WTC11 (cell line): Measurements from ENCODE around the gene GRM5. TPM values are rescaled to one million over a fixed set of nuclear protein-coding genes. Genes with fewer than 3 reads are reported as not detected.
A peak's percentile ranks its signal among the peaks of the same experiment; 100 is the strongest.

ENCODE experiments used
- ATAC-seq: fragments of 200-7000 bp; cut with Tn5 transposase; 2 replicates; pipeline ENCODE4 v1.10.0; 2021; ENCODE audit warnings: mild to moderate bottlenecking, moderate library complexity
- CTCF ChIA-PET: fragments of 300-600 bp; sonication (Branson Sonifier 250); formaldehyde crosslinking; loops from one replicate; lab custom pipeline; 2021; ENCODE audit warnings: antibody characterized with exemption; lab: Charles Lee
- POLR2A ChIA-PET: fragments of 350-600 bp; sonication (Branson Sonifier 250); formaldehyde crosslinking; loops from one replicate; lab custom pipeline; 2021; ENCODE audit warnings: antibody characterized with exemption; lab: Charles Lee
- DNase-seq: peaks from one replicate; pipeline ENCODE4 v3.0.0; 2021; ENCODE audit warnings: low spot score
- H3K27ac Mint-ChIP-seq: 2 replicates; pipeline ENCODE4 v1.8.0; 2021; ENCODE audit warnings: mixed read lengths
- H3K27me3 Mint-ChIP-seq: 2 replicates; pipeline ENCODE4 v1.8.0; 2021; ENCODE audit warnings: low read depth, mild to moderate bottlenecking, moderate library complexity, mixed read lengths
- H3K36me3 Mint-ChIP-seq: 2 replicates; pipeline ENCODE4 v1.8.0; 2021; ENCODE audit warnings: mixed read lengths
- H3K4me1 Mint-ChIP-seq: 2 replicates; pipeline ENCODE4 v1.8.0; 2022; ENCODE audit warnings: mixed read lengths
- H3K4me3 Mint-ChIP-seq: 2 replicates; pipeline ENCODE4 v1.8.0; 2021; ENCODE audit warnings: mild to moderate bottlenecking, moderate library complexity, mixed read lengths
- H3K9me3 Mint-ChIP-seq: 2 replicates; pipeline ENCODE4 v1.8.0; 2021; ENCODE audit warnings: mixed read lengths
- CBFB ChIP-seq: sonication (generic); formaldehyde crosslinking; IDR thresholded peaks from 2 replicates; pipeline ENCODE4 v1.8.1; 2022; ENCODE audit warnings: mild to moderate bottlenecking, low read depth, missing genetic modification reagents
- CDX4 ChIP-seq: fragments of 250-450 bp; sonication (Bioruptor Pico); IDR thresholded peaks from 2 replicates; pipeline ENCODE4 v1.9.0; 2021; ENCODE audit warnings: moderate library complexity, mild to moderate bottlenecking, inconsistent platforms, borderline replicate concordance
- GTF2I ChIP-seq: fragments of 250-450 bp; sonication (Bioruptor Pico); conservative IDR thresholded peaks from 2 replicates; pipeline ENCODE4 v1.4.0; 2021; ENCODE audit warnings: mild to moderate bottlenecking
- IRF2 ChIP-seq: sonication (generic); formaldehyde crosslinking; IDR thresholded peaks from 2 replicates; pipeline ENCODE4 v1.8.0; 2022; ENCODE audit warnings: low read depth, missing genetic modification reagents, borderline replicate concordance
- NFATC4 ChIP-seq: fragments of 250-450 bp; sonication (Bioruptor Pico); IDR thresholded peaks from 2 replicates; pipeline ENCODE4 v1.9.0; 2021; ENCODE audit warnings: mild to moderate bottlenecking
- NFE2L1 ChIP-seq: sonication (generic); formaldehyde crosslinking; IDR thresholded peaks from 2 replicates; pipeline ENCODE4 v1.8.1; 2023; ENCODE audit warnings: missing genetic modification reagents
- NFYB ChIP-seq: sonication (generic); formaldehyde crosslinking; conservative IDR thresholded peaks from 2 replicates; pipeline ENCODE4 v1.8.0; 2022; ENCODE audit warnings: low read depth, missing genetic modification reagents
- NR3C1 ChIP-seq: sonication (generic); formaldehyde crosslinking; conservative IDR thresholded peaks from 2 replicates; pipeline ENCODE4 v1.8.1; 2023; ENCODE audit warnings: low read depth, mild to moderate bottlenecking, missing genetic modification reagents
- PRDM15 ChIP-seq: sonication (generic); formaldehyde crosslinking; IDR thresholded peaks from 2 replicates; pipeline ENCODE4 v1.8.0; 2022; ENCODE audit warnings: missing genetic modification reagents
- PRRX2 ChIP-seq: fragments of 250-450 bp; sonication (Bioruptor Pico); IDR thresholded peaks from 2 replicates; pipeline ENCODE4 v1.8.0; 2021; ENCODE audit warnings: mild to moderate bottlenecking
- RELA ChIP-seq: sonication (generic); formaldehyde crosslinking; IDR thresholded peaks from 2 replicates; pipeline ENCODE4 v1.8.1; 2022; ENCODE audit warnings: missing genetic modification reagents, mild to moderate bottlenecking, borderline replicate concordance
- ZBTB43 ChIP-seq: sonication (generic); formaldehyde crosslinking; IDR thresholded peaks from 2 replicates; pipeline ENCODE4 v1.8.1; 2023; ENCODE audit warnings: mild to moderate bottlenecking, missing genetic modification reagents
- ZNF219 ChIP-seq: sonication (generic); formaldehyde crosslinking; IDR thresholded peaks from 2 replicates; pipeline ENCODE4 v1.8.0; 2023; ENCODE audit warnings: missing genetic modification reagents, mild to moderate bottlenecking, borderline replicate concordance
- ZNF263 ChIP-seq: sonication (generic); formaldehyde crosslinking; IDR thresholded peaks from 2 replicates; pipeline ENCODE4 v1.8.1; 2022; ENCODE audit warnings: low read depth, mild to moderate bottlenecking, moderate library complexity, missing genetic modification reagents
- ZNF281 ChIP-seq: sonication (generic); formaldehyde crosslinking; IDR thresholded peaks from 2 replicates; pipeline ENCODE4 v1.8.0; 2023; ENCODE audit warnings: mild to moderate bottlenecking, missing genetic modification reagents
- ZNF532 ChIP-seq: fragments of 250-450 bp; sonication (Bioruptor Pico); IDR thresholded peaks from 2 replicates; pipeline ENCODE4 v1.9.0; 2021; ENCODE audit warnings: mild to moderate bottlenecking, borderline replicate concordance
- ZSCAN18 ChIP-seq: fragments of 250-450 bp; sonication (Bioruptor Pico); IDR thresholded peaks from 2 replicates; pipeline ENCODE4 v2.1.2; 2022; ENCODE audit warnings: mild to moderate bottlenecking, moderate library complexity
- total RNA-seq: library from RNA; stranded (reverse); gene quantifications from 3 replicates; pipeline ENCODE4 v1.2.3, GENCODE V29; 2021

Gene GRM5
- total RNA-seq, 1 experiment from 2014 or later, result 0.13 TPM

GRCh38 chr11:88709567-88709966, 356.2 kb downstream of the GRM5 start:
- Mint-ChIP-seq H3K4me3 (no peak overlapping the region), H3K4me1 (peaks cover 21% of the 10 kb centered on the region), H3K27ac (peak overlapping the region; percentile 61; the same call in 1 of the 2 replicates)
- POLR2A ChIA-PET, result no interaction called here
- TF ChIP-seq ZBTB43 (CRISPR knock-in tag) (no peak), ZNF281 (CRISPR knock-in tag) (no peak), CBFB (CRISPR knock-in tag) (no peak), GTF2I (CRISPR knock-in tag) (no peak), ZNF532 (CRISPR knock-in tag) (no peak)
- TF ChIP-seq, all 79 proteins: peak for 0
- Mint-ChIP-seq H3K36me3 (no peaks in the 10 kb centered on the region), H3K27me3 (no peaks in the 10 kb centered on the region; the same call in 1 of the 2 replicates), H3K9me3 (no peaks in the 10 kb centered on the region)
- ATAC-seq (peak; percentile 43; the same call in 1 of the 2 replicates), DNase-seq (no peak)
- CTCF ChIA-PET, result no interaction called here

- ATAC-seq (no peak), DNase-seq (no peak)
- Mint-ChIP-seq H3K9me3 (no peaks in the 10 kb centered on the region), H3K4me1 (peaks cover 6% of the 10 kb centered on the region), H3K36me3 (no peaks in the 10 kb centered on the region), H3K27me3 (no peaks in the 10 kb centered on the region; the same call in 1 of the 2 replicates), H3K4me3 (no peak overlapping the region), H3K27ac (no peak overlapping the region)
- CTCF ChIA-PET, result no interaction called here
- POLR2A ChIA-PET, result no interaction called here
- no peak for TF ChIP-seq NFATC4
- no peak for TF ChIP-seq PRRX2 (CRISPR knock-in tag)
- no peak for TF ChIP-seq CDX4 (CRISPR knock-in tag)
- TF ChIP-seq NFE2L1, result no peak
- no peak for TF ChIP-seq NFYB (CRISPR knock-in tag)
These were observed 361.3 kb downstream of the GRM5 start for GRCh38 chr11:88704485-88704884.

- no peak overlapping the region for H3K4me3 Mint-ChIP-seq
- H3K4me1 Mint-ChIP-seq, result peaks cover 4% of the 10 kb centered on the region
- DNase-seq (no peak), ATAC-seq (no peak)
- CTCF ChIA-PET, result no interaction called here
- H3K27me3 Mint-ChIP-seq, result no peaks in the 10 kb centered on the region; the same call in 1 of the 2 replicates
- no peak overlapping the region for H3K27ac Mint-ChIP-seq
- POLR2A ChIA-PET, result no interaction called here
- H3K9me3 Mint-ChIP-seq, result no peaks in the 10 kb centered on the region
- no peaks in the 10 kb centered on the region for H3K36me3 Mint-ChIP-seq
- no peak for TF ChIP-seq ZNF263 (CRISPR knock-in tag)
- TF ChIP-seq RELA, result no peak
- TF ChIP-seq PRDM15 (CRISPR knock-in tag), result no peak
- no peak for TF ChIP-seq ZSCAN18 (CRISPR knock-in tag)
- TF ChIP-seq ZNF219 (CRISPR knock-in tag), result no peak
- TF ChIP-seq CDX4 (CRISPR knock-in tag), result no peak
- TF ChIP-seq IRF2 (CRISPR knock-in tag), result no peak
- TF ChIP-seq NR3C1 (CRISPR knock-in tag), result no peak
These were observed 364.0 kb downstream of the GRM5 start for GRCh38 chr11:88701816-88702215.
